WERI-Rb-1 (cell line): ENCODE measurements around the gene FUBP3.

Source experiments
- DNase-seq: peaks from one replicate; pipeline ENCODE4 v3.0.0-alpha.2; 2020
- H3K27ac ChIP-seq: fragments of 250-450 bp; sonication (Bioruptor Pico); 2 replicates; pipeline ENCODE4 v1.5.1; 2020; ENCODE audit warnings: mild to moderate bottlenecking, moderate library complexity
- H3K27me3 ChIP-seq: fragments of 250-450 bp; sonication (Bioruptor Pico); 2 replicates; pipeline ENCODE4 v1.5.1; 2021; ENCODE audit warnings: mild to moderate bottlenecking, low read depth, moderate library complexity; ENCODE audit not compliant: insufficient read depth, severe bottlenecking
- H3K36me3 ChIP-seq: fragments of 250-450 bp; sonication (Bioruptor Pico); 2 replicates; pipeline ENCODE4 v1.5.1; 2020; ENCODE audit warnings: mild to moderate bottlenecking, moderate library complexity
- H3K4me3 ChIP-seq: 2 replicates; pipeline ENCODE4 v1.5.1; 2011; ENCODE audit warnings: low read depth, mild to moderate bottlenecking, control low read depth, low read length
- H3K9me3 ChIP-seq: fragments of 250-450 bp; sonication (Bioruptor Pico); 2 replicates; pipeline ENCODE4 v1.5.1; 2021; ENCODE audit warnings: mild to moderate bottlenecking, moderate library complexity; ENCODE audit not compliant: severe bottlenecking
- CTCF ChIP-seq: IDR thresholded peaks from 2 replicates; pipeline ENCODE4 v1.5.1; 2011; ENCODE audit warnings: low read depth, mild to moderate bottlenecking, control low read depth, inconsistent platforms, low read length

The FUBP3 gene

DNA sequence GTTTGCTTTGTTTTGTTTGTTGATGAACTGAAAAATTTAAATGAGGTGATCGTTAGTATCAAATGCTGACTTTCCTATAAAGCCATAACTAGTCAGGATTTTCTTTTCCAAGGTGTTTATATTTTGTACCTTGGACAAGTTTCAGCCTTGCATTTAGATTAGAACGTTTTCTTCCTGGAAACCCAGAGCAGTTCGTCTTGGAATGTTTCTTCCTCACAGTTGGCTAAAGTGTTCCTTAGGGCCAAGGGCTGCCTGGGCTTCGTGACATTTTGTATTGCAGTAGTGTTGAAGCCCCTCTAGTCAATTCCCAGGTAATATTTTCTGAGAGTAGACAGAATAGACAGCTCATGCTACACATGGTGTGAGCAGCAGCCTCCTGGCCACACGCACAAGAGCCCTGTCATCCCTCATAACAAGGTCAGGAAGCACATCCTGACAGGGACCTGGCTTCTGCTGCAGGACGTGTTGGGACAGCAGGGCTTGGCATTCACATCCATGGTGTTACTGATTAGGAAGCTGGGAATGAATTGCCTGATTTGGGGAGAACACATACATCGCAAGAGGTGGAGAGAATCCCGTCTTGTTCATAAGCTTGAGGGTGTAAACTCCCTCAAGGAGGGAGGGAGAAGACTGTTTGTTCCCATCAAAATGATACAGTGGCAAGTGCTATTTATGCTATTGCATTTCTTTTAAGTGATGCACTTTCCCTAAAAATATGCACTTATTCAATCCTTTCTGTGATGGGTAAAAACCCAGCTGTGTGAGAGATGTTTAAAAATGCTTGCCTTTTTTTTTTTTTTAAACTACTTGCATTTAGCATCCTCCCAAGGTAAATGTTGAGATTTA lies 31.7 kb downstream of the FUBP3 start:
- H3K27ac ChIP-seq: no peak overlapping the region
- peaks cover 64% of the 10 kb centered on the region for H3K36me3 ChIP-seq
- H3K27me3 ChIP-seq: no peaks in the 10 kb centered on the region

DNA sequence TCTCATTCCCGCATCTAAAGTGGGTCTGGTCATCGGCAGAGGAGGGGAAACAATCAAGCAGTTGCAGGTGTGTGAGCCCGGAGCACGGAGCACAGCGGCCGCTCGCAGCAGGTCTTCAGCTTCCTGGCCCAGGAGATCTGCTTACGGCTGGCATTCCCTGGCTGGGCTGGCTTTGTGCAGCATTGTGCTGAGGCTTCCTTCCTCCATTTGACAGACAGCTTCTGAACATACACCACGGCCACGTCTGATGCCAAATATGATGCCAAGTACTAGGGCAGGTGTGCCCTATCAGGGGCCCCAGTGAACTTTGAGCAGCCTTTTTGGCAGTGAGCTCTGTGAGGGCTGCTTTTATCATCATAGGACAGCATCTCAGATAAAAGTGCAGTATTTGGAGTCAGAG lies 37.1 kb downstream of the FUBP3 start:
- Histone ChIP-seq H3K4me3 (no peak overlapping the region), H3K27ac (no peak overlapping the region), H3K27me3 (no peaks in the 10 kb centered on the region), H3K9me3 (no peaks in the 10 kb centered on the region), H3K36me3 (peaks cover 96% of the 10 kb centered on the region)
- no peak for DNase-seq
- TF ChIP-seq CTCF: no peak

More for the DNA sequence above, 31.7 kb downstream of the FUBP3 start:
- no peak for DNase-seq
- Histone ChIP-seq H3K9me3 (no peaks in the 10 kb centered on the region), H3K4me3 (no peak overlapping the region)
- TF ChIP-seq CTCF: no peak

- DNase-seq: peak; percentile 70
- TF ChIP-seq CTCF: no peak
- no peak overlapping the region for H3K4me3 ChIP-seq
- H3K27ac ChIP-seq: peak overlapping the region; percentile 5
- no peaks in the 10 kb centered on the region for H3K27me3 ChIP-seq
- peaks cover 96% of the 10 kb centered on the region for H3K36me3 ChIP-seq
- no peaks in the 10 kb centered on the region for H3K9me3 ChIP-seq
Observed at GRCh38 chr9:130623466-130623865, 44.1 kb downstream of the FUBP3 start.

- H3K27me3 ChIP-seq: no peaks in the 10 kb centered on the region
- H3K4me3 ChIP-seq: no peak overlapping the region
- no peaks in the 10 kb centered on the region for H3K9me3 ChIP-seq
- peaks cover 96% of the 10 kb centered on the region for H3K36me3 ChIP-seq
- peak; percentile 31; the same call in 1 of the 2 replicates for TF ChIP-seq CTCF
- DNase-seq: peak; percentile 50
- peak overlapping the region; percentile 5 for H3K27ac ChIP-seq
Observed at GRCh38 chr9:130624154-130624553, 44.8 kb downstream of the FUBP3 start.

DNA sequence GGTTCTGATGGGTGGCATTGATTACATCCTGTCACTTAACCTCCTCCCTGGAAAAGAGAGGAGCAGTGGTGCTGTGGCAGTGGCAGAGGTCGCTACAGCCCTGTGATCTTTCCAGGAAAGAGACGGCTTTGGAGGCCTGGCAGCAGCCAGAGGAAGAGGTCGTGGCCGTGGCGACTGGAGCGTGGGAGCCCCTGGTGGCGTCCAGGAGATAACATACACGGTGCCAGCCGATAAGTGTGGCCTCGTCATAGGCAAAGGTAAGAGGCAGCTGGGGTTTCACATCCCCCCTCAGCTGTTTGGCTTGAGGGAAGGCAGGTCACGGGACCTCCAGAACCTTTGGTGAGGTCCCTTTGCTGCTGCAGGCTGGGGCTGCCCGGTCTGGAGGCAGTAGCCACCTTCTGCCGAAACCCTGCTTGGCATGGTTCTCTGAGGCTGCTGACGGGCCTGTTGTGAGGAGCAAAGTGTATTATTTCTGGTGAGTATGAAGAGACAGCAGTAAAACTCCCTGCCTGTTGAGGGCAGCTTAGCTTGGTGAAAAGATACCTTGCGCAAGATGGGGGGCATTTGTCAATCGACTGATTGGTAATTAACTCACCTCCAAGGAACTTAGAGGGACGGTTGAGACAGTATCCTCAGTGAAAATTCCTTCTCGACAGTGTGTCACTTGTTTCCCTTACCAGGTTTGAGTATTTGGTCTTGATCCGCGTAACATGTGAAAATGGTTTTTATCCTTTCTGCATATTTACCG lies 47.0 kb downstream of the FUBP3 start:
- Histone ChIP-seq H3K9me3 (no peaks in the 10 kb centered on the region), H3K27ac (no peak overlapping the region), H3K36me3 (peaks cover 96% of the 10 kb centered on the region), H3K27me3 (no peaks in the 10 kb centered on the region), H3K4me3 (no peak overlapping the region)
- peak; percentile 31 for DNase-seq
- peak; percentile 41 for TF ChIP-seq CTCF
